Activated gamma-delta T cell treated with anti-CD3 and anti-CD28 coated beads, Interleukin-2, amount 50 U/mL, for 16 hours (primary cell): ENCODE results near the gene RHBG.
A peak's percentile ranks its signal among the peaks of the same experiment; 100 is the strongest.

Experiments
- DNase-seq: peaks from one replicate; pipeline ENCODE4 v3.0.0-alpha.2; 2020; ENCODE audit warnings: low read depth

The RHBG gene

DNA sequence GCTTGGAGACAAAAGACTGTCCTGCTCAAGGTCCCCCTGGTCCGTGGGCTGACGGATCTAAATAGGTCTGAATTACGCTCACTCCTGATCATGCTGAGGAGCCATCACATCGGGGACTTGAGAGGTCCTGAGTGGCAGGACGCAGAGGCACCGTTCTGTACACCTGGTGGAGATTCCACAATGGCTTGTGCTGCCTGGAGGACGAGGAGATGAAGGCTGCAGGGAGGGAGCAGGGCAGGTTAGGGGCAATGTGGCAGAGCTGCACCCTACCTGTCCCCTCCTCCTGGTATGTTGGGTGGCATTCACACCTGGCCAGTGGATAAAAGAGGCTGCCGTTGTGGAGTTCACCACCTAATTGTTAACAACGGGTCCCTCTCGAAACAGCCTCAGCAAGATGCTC, 38.7 kb downstream of the RHBG start:
- DNase-seq: no peak

DNA sequence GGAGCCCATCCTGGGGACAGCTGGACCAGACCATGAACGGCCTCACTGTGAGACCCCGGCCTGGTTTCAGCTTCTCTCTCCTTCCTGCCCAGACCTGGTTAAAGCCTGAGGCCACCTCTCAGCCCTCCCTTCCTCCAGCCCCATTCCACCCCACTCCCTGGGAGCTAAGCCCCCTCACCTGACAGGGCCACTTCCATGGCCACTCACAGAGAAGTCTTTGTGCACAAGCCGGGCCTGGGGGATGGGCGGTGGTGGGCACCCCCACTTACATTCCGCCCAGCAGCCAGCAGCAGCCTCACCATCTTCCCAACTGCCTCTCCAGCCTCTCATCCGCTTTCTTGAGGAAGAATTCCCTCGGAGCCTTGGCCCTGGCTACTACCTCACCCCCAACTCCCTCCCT, 40.4 kb downstream of the RHBG start:
- DNase-seq: no peak

DNA sequence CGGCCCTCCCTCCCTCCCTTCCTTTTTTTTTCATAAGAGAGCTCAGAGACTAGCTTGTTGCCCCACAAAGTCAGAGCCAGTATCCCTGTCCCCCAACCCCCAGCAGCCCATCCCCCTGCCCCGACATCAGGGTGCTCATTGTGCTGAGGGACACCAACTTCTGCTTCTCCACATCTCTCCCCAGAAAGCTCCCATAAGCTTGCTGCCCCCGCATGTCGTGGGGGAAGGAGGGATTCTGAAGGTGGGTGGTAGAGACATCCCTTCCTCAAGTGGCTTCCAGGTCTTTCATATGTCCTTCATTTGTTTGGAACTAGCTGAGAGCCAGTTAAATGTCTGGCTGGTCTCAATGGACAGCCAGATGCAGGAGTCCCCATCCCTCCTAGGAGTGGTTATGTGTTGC, 41.2 kb downstream of the RHBG start:
- no peak for DNase-seq

DNA sequence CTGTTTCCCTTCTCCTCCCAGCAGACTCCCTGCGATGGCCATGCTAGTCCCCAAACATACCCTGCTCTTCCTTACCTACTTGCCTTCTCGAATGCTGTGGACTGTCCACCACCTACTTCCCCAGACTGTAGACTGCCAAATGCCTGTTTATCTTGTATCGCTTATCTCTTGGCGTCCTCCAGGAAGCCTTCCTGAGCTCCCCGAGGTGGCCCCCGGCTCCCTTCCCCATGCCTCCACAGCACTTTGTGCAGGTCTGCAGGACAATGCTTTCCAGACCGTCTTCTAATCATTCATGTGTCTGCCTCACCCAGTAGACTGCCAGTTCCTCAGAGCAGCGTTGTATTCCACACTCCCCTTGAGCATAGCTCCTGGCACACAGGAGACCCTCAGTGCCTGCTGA, 41.7 kb downstream of the RHBG start:
- no peak for DNase-seq

DNA sequence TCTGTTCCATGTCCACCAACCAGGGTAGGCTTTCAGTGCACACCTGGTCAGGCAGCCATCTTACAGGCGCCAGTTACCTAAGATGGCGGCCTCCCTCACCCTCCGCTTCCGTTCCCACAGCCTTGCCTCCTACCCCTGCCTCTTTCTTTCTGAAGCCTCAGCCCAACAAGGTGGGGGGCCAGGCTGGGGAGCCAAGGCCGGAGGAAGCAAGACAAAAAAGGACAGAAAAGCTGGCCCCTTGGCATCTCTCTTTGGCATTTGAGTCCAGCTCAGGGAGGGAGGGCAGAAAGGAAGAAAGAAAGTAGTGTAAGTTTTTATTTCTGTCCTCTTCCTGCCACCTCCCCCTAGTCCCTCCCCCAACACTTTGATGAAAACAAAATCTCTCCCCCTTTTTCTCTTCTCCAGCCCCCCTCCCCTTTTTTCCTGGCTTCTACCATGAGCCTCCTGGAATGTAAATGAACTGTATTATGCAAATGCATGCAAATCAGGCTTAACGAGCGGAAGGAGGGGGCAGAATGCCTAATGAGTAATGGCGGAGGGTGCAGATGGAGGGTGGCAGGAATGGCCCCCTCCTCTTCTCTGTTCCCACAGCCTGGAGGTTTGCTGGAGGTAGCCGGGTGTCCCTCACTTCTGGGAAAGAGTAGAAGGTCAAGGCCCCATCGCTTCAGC, 43.8 kb downstream of the RHBG start:
- DNase-seq: no peak

DNA sequence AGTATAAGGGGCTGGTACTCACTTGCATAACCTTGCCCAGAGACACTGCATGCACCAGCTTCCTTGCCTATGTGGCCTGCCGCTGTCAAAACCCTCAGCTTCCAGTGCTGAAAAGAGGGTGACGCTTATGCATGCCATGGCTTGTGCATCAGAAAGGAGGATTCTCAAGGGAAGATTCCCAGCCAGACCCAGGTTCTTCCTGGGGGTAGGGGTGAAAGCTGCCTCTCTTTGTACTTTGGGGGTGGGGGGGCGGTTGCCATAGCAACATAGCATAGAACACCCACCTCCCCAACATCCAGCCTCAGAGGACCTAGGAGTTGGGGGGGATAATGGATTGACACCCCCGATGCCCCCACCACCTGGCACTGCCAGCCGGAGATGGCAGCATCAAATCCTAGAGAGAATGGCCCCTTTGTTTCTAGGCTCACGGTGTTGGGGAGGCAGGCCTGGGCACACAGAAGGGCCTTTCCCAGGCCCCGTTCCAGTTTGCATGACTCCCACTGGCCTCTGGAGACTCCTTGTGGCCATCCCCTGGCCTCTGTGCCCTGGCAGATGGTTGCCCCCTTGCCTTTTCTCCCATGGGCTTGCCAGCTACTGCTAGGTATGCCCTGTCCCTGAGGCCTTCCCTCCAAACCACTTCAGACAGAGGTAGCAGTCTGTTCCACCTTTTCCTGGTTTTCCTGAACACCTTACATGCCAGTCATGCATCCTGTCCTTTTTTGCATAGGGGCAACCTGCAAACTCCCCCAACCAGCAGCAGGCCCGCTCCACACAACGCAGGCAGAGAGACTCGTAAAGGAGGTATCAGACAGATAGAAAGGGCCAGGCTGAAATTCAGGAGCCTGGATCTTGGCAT, 44.6 kb downstream of the RHBG start:
- no peak for DNase-seq

DNA sequence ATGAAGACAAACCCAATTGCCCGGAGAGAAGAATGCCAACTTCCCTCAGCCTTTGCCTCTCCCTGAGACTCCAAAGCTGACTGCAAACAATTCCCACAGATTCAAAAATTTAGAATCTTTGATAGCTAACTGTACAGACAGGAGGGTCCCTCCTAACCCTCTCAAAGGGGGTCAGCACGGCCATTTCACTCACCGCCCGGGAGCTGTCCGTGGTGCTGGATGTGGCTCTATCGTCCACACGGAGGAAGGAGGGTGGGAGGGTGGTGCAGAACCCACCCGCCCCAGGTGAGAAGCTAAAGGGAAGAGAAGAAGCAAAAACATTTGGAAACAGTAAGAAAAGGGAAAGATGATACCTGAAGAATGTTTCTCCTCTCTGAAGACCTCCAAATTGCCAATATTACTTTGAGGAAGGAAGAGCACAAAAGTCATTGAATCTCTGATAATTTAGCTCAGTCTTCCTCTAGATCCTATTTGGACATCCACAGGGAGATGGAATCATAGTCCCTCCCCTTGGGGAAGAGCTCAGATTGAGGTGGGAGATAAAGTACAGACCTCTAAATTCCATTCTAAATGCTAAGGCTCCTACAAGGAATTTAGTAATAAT, 45.6 kb downstream of the RHBG start:
- no peak for DNase-seq

- no peak for DNase-seq
These were observed 48.0 kb downstream of the RHBG start for GRCh38 chr1:156416993-156417392.

GRCh38 chr1:156417401-156418020, 48.5 kb downstream of the RHBG start:
- no peak for DNase-seq

- no peak for DNase-seq
These were observed 49.5 kb downstream of the RHBG start for GRCh38 chr1:156418416-156419070.

DNA sequence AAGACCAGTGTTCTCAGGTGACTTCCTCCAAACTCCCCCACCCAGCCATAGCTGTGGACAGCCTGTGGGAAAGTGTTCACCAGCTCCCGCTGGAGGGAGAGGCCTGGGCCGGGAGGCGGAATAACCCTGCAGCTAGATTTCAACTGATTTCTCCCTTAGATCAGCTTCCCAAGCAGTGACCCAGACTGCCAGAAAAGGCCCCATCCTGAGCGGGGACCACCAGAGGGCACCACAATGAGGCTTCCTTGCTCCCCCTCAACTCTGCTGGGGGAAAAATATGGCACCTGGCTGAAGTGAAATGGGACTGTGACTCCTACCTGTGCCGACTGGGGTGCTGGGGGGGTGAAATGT, 50.8 kb downstream of the RHBG start:
- DNase-seq: peak; percentile 48

DNA sequence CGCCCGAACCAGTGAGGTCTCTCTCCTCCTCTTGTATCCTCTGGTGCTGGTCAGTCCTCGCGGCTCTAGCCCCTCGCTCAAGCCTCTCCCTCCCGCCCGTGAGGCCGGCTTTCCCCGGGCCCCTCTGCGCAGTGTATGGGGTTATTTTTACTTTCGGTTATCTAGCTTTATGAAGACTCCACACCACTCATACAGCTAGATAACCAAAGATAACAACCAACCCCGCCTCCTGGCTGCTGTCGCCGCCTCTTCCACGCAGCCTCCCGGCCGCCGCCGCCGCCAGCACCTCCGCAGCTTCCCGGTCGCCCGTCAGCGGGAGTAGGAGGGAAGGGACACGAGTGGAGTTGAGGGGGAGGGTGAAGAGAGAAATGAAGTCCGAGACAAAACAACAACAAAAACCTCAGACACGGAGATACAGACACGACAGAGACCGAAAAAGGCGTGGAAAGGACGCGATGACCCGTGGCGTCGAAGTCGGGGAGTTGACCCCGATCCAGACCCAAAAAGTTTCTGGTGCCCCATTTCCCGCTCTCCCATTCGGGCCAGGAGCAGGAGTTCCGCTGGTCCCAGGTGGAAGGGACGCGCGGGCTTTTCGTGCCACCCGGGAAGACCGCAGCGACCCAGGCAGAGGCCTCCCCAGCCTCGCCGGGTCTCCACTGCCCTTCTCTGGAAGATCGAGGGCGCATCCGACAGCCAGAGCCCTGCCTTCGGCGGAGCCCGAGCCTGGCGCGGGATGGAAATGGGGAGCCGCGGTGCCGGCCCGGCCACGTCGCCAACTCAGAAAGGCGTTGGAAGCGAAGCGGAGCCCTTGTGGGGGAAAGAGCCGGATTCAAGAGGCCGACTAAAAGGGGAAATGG, 51.4 kb downstream of the RHBG start:
- no peak for DNase-seq

DNA sequence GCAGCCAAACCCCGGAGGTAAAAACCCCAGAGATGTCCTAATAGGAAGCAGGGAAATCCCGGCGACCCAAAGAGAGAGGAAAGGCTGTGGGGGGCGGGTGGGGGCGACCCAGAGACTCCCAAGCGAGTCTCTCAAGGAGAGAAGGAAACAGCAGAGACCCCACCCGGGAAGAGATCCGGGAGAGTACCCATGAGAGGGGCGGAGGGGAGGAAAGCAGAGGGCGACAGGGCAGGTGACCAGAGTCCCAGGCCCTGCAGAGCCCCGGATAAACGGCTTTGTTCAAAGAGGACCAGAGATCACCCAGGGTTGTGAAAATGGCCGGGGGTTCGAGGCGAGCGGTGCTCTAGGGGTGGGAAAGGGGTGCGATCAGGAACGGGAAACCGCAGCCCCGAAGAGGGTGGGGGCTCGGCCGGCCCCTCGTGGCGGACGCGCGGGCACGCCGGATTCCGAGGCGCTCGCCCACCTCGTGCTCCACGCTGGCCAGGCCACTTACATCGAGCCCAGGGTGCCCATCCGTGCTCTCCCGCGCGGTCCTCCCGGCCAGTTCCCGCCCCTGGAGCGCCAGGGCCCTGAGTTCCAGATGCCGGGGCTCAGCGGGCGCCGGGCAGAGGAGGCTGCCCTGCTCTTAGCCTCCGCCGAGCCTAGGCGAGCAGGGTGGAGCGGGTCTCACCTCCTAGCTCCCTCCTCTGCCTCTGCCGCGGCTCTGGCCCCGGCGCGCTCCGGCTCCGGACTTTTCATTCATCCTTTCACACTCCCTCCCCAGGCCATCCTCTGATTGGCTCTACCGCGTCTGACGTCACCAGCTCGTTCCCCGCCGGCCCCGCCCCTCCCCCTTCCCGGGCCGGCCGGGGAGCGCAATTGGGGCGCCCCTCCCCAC, 52.3 kb downstream of the RHBG start:
- peak; percentile 47 for DNase-seq

- no peak for DNase-seq
These were observed 53.1 kb downstream of the RHBG start for GRCh38 chr1:156421939-156422601.

GRCh38 chr1:156422602-156423091, 53.6 kb downstream of the RHBG start:
- no peak for DNase-seq

GRCh38 chr1:156423422-156424352, 54.7 kb downstream of the RHBG start:
- no peak for DNase-seq

- DNase-seq: no peak
These were observed 55.9 kb downstream of the RHBG start for GRCh38 chr1:156424806-156425432.

DNA sequence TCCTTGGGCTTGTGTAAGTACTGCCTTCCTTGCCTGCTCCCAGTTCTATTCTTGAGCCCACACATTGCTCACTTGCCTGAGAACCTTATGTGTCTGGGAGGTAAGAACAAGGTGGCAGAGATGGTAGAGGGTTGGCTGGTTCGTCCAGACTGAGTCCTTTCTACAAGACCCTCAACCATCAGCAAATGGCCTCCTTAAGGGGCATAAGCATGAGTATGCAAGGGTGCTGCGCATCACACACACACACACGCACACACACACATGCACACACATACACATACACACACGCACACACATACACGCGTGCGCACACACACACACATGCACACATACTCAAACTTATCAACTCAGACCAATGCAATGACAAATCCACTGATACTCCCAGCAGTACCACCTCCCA, 56.9 kb downstream of the RHBG start:
- no peak for DNase-seq
